Measurements from ENCODE around the gene GOLGA2. TPM values are rescaled to one million over a fixed set of nuclear protein-coding genes. Genes with fewer than 3 reads are reported as not detected.
"Not testable (repeated sequence)": the region's sequence is repeated elsewhere in the genome, so short reads cannot be mapped to it uniquely, and the experiment has no call there.

GOLGA2 gene
- polyA plus RNA-seq, 5 donors = 106 to 133 (median 126) TPM

DNA sequence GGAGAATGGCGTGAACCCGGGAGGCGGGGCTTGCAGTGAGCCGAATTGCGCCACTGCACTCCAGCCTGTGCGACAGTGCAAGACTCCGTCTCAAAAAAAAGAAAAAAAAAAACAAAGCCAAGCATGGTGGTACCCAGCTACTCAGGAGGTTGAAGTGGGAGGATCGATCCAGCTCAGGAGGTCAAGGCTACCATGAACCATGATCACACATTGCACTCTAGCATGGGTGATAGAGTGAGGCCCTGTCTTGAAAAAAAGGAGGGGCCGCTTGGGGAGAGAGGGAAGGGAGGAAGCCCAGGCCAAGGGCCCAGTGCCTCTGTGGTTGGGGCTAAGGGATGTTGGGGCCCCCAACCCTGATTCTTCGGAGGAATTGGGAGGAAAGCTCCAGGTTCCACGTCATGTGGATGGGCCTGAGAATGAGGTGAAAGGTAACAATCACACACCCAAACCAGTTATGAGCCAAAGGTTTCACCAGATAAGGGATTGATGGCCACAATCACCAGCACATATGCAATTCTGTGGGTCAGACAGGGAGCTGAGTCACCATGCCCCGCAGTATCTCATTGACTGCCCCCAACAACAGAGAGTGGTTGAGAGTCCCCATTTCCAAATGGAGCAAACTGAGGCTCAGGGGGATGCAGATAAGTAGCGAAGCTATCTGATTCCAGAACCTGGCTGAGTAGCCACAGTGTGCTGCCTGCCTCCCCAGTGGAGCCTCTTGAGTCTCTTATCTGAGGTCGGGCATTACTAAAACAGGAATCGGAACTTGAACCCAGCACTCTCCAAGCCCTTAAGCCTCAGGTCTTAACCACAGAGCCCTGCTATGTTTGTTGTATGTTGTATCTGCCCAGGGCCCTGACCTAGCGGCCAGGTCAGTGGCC is 20.8 kb upstream of the GOLGA2 start:
- no peak for DNase-seq

- DNase-seq = no peak
Observed at GRCh38 chr9:128294142-128294541, 18.3 kb upstream of the GOLGA2 start.

GRCh38 chr9:128293091-128293490 is 17.3 kb upstream of the GOLGA2 start:
- DNase-seq = no peak

DNA sequence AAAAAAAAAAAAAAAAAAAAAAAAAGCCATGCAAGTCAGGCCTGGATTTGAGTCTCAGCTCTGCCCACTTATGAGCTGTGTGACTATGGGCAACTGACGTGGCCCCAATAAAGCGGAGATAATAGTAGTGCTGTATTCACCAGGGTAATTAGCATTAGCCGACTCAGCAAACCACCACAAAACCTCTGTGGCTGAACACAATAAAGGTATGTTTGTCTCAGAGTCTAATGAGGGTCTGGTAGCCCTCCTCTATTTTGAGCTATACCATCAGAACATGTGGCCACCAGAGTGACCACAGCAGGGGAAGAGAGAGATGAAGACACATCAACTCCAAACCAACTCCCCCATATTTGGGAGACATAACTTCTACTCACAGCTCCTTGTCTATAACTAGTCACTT is 16.2 kb upstream of the GOLGA2 start:
- DNase-seq = no peak

- DNase-seq = no peak
Observed at GRCh38 chr9:128288273-128289004, 12.6 kb upstream of the GOLGA2 start.

- peak; percentile 61 to 63 for DNase-seq
Observed at GRCh38 chr9:128286440-128286839, 10.6 kb upstream of the GOLGA2 start.

DNA sequence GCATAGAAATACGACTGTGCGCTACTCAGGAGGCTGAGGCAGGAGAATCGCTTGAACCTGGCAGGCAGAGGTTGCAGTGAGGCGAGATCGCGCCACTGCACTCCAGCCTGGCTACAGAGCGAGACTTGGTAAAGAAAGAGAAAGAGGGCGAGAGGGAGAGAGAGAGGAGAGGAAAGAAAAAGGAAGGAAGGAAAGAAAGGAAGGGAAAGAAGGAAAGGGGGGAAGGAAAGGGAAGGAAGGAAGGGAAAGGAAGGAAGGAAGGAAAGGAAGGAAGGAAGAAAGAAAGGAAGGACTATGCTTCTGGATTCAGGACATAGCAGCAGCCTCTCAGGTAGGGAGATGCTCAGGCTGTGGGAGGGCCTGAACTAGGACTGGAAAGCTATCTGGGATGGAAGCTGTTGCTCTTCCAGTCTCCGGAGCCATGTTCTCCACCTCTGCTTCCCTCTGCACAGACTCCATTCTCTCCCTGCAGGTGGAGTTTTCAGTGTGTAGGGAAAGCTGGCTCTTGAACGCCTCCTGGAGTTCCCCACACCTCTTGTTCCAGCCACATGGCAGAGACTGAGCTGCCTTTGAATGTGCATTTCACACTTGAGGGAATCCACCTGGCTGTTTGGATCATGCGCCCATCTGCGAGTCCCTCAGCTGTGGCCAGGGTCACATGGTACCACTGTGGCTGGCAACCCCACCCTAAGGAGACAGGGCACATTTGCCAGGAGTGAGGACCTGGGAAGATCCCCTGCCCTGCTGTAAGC is 9.4 kb upstream of the GOLGA2 start:
- DNase-seq = no peak

GRCh38 chr9:128282500-128282899 is 6.7 kb upstream of the GOLGA2 start:
- DNase-seq = no peak

DNA sequence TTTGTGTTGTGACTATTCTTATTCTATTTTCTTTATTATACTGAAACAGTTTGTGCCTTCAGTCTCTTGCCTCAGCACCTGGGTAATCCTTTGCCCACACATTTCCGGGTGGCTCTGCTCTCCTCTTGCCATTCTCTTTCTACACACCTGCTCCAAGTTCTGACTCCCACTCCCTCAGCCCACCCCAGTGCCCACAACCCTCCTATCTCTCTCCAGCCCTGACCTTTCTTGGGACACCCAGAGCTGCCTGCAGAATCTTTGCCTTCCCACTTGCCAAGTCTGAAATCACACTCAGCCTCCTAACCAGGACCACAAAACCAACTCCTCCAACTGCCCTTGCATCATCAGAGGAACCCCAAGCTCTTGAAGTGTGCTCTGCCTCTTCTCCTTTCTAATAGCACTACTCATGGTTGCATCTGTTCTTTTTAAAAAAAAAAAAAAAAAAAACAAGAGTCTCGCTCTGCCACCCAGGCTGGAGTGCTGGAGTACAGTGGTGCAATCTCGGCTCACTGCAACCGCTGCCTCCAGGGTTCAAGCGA is 4.3 kb upstream of the GOLGA2 start:
- DNase-seq = no peak

GRCh38 chr9:128279088-128280073 is 3.6 kb upstream of the GOLGA2 start:
- not testable (repeated sequence) for DNase-seq

DNA sequence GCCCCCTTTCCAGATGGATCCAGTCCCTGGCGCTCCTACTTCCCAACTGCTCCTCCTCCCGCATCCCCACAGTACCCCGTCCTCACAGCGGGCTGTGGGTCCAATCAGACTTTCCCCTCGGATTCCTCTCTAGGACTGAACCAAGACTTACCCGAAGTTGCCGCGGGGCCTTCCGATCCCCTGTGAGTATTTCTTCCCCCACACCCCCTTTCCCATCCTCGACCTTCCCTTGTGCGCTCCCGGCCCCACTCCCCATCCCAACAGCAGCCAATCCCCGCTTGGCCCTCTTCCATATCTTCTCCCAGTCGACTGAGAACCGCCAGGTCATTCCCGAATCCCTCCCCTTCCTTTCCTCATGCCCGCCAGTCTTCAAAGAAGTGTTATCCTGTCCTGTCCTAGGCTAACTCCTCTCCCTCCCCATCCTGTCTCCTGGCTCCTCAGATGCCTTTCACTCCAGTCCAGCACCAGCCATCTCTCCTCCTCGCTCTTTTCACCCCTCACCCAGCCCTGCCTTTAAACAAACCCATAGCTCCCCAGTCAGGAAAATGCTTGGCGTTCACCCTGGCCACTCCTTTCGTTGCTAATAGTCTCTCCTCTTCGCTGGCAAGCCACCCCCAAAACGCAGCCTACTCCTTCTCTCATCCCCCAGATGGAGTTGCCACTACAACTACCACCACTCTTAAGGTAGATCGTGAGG is 915 bp upstream of the GOLGA2 start:
- DNase-seq = peak in 1 of 2 donors; percentile 57

- DNase-seq = peak; percentile 100
Observed at GRCh38 chr9:128276008-128276573, 284 bp upstream of the GOLGA2 start, which contains the start of gene SWI5. SWI5 (plus strand) TSS chr9:128276276.

- DNase-seq = no peak
Observed at GRCh38 chr9:128274245-128274644, 1.6 kb downstream of the GOLGA2 start.

- DNase-seq = no peak
Observed at GRCh38 chr9:128271512-128271911, 4.3 kb downstream of the GOLGA2 start.

GRCh38 chr9:128271112-128271511 is 4.7 kb downstream of the GOLGA2 start:
- no peak for DNase-seq

- DNase-seq = no peak
Observed at GRCh38 chr9:128266868-128267590, 8.8 kb downstream of the GOLGA2 start.

- no peak for DNase-seq
Observed at GRCh38 chr9:128265348-128265847, 10.4 kb downstream of the GOLGA2 start.

DNA sequence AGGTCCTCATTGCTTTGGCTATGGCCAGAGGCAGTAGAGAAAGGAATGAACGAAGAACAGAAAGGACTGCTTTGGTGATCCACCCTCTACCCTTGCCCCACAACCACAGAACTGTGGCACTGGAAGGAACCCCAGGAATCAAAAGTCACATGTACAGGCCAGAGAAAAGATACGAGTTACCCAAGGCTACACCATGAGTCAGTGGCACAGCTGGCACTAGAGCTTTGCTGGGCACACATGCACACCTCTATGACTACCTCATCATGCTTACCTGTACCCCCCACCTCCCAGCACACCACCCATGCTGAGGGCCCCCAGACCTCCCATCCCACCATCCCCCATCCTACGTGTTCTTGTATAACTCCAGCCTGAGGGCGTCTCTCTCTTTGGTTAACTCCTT is 13.1 kb downstream of the GOLGA2 start:
- DNase-seq = no peak

- no peak for DNase-seq
Observed at GRCh38 chr9:128260340-128260739, 15.5 kb downstream of the GOLGA2 start.
